ENCODE data around the gene SNRPA1.
"Not testable (repeated sequence)": the region's sequence is repeated elsewhere in the genome, so short reads cannot be mapped to it uniquely, and the experiment has no call there.

SNRPA1 gene

GRCh38 chr15:101288905-101289513, 6.0 kb downstream of the SNRPA1 start:
- no peak for DNase-seq (ENCODE audit: extremely low read depth, low read depth)
- TF ChIP-seq CTCF (IDR thresholded peaks at IDR 0.05; ENCODE audit: low read depth, low read length), result peak; percentile 59

- not testable (repeated sequence) for DNase-seq (ENCODE audit: extremely low read depth, low read depth)
Observed at GRCh38 chr15:101287342-101287741, 7.7 kb downstream of the SNRPA1 start.

- TF ChIP-seq CTCF (IDR thresholded peaks at IDR 0.05; ENCODE audit: low read depth, low read length), result no peak
- no peak for DNase-seq (ENCODE audit: extremely low read depth, low read depth)
Observed at GRCh38 chr15:101286471-101287114, 8.5 kb downstream of the SNRPA1 start.

DNA sequence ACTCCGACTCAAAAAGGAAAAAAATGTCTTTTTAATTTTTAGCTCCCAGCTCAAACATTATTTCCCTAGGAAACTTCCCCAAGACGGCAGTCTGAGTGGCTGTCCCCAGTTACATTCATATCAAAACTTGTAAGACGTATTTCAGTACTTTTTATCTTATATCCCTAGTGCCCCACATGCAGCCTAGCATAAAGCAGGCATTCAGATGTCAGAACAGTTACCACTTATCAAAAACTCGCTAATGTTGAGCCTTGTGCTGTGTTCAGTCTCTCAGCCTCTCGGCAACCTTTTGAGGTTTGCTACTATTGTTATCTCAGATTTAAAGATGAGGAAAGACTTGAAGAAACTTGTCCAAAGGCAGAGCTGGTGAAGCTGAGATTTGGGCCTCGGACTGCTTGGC, 11.1 kb downstream of the SNRPA1 start:
- no peak for DNase-seq (ENCODE audit: extremely low read depth, low read depth)
- no peak for TF ChIP-seq CTCF (IDR thresholded peaks at IDR 0.05; ENCODE audit: low read depth, low read length)

GRCh38 chr15:101280007-101280406, 15.0 kb downstream of the SNRPA1 start:
- no peak for TF ChIP-seq CTCF (IDR thresholded peaks at IDR 0.05; ENCODE audit: low read depth, low read length)
- DNase-seq (ENCODE audit: extremely low read depth, low read depth), result no peak

GRCh38 chr15:101277943-101278564, 17.0 kb downstream of the SNRPA1 start:
- no peak for DNase-seq (ENCODE audit: extremely low read depth, low read depth)
- no peak for TF ChIP-seq CTCF (IDR thresholded peaks at IDR 0.05; ENCODE audit: low read depth, low read length)

DNA sequence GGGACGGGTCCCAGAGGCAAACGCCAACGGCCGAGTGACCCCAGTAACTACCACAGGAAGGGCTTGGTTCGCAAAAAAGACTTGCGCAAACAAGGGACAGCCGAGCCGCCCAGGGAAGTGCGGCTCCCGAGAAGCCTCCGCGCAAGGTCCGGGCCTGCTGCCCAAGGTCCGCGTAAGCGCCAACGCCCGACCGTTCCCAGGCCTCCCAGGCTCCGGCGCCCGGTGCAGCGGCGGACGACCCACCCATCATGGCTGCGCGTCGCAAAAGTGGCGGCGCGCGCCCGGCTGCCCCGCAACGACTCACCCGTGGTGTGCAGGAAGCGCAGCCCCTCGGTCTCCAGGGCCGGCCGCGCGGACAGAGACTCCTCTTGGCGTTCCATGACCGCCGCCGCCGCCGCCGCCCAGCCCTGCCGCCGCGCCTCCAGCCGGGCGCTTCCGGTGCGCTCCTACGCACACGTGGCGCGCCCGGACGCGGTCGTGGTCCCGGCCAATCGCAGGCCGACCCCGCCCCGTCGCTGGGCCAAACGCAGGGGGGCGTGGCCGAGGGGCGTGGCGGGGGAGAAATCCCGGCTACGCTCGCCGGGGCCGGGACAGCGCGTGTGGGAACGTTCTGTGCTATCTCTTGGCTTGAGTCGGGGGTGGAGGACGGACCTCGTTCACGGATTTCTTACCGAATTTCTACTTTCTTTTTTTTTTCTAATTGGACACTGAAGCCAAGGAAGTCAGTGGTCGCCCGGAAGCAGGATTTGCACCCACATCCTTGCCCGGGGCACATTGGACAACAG, 17.8 kb downstream of the SNRPA1 start, which contains the start of gene SELENOS:
TSS of gene SELENOS (minus strand) at position 448 of the 785 bp plus-strand sequence. CDS start at position 380, 68 bp downstream.
- DNase-seq (ENCODE audit: extremely low read depth, low read depth), result peak; percentile 75
- TF ChIP-seq CTCF (IDR thresholded peaks at IDR 0.05; ENCODE audit: low read depth, low read length), result no peak

Measured in AG09319 (cell line).